IMR-90 (cell line): ENCODE results near the gene ANK2. TPM values are rescaled to one million over a fixed set of nuclear protein-coding genes. Genes with fewer than 3 reads are reported as not detected.

Experiments used
- ATAC-seq: fragments of 200-7000 bp; cut with Tn5 transposase; 2 replicates; pipeline ENCODE4 v1.9.1; 2020; ENCODE audit warnings: low read depth, mild to moderate bottlenecking, moderate library complexity
- BruUV-seq: library from RNA; stranded (reverse); fragments of 400-500 nt; replicated peaks from 2 replicates; lab custom pipeline; 2021; lab: Mats Ljungman, UMichigan
- CTCF ChIA-PET: fragments of 300-600 bp; formaldehyde crosslinking; extraction: SDS; loops from one replicate; lab custom pipeline; 2021; ENCODE audit warnings: antibody characterized with exemption; lab: Yijun Ruan, JAX
- POLR2A ChIA-PET: fragments of 300-600 bp; sonication (Branson Sonifier 250); formaldehyde crosslinking; loops from one replicate; lab custom pipeline; 2022; ENCODE audit warnings: antibody characterized with exemption; ENCODE audit not compliant: unreplicated experiment; lab: Charles Lee
- DNase-seq: peaks from one replicate; pipeline ENCODE4 v3.0.0; 2013
- H2AFZ ChIP-seq: replicated peaks from 2 replicates; pipeline ENCODE3; 2013; ENCODE audit warnings: low read length, mild to moderate bottlenecking; ENCODE audit not compliant: poor library complexity
- H2AK5ac ChIP-seq: 2 replicates; pipeline ENCODE4 v1.6.1; 2013; ENCODE audit warnings: low read depth, low read length, inconsistent platforms
- H2AK9ac ChIP-seq: replicated peaks from 2 replicates; pipeline ENCODE3; 2013; ENCODE audit warnings: mild to moderate bottlenecking, low read depth, low read length, moderate library complexity; ENCODE audit not compliant: poor library complexity
- H2BK120ac ChIP-seq: 2 replicates; pipeline ENCODE4 v1.6.1; 2013; ENCODE audit warnings: low read depth, low read length, inconsistent platforms
- H2BK15ac ChIP-seq: 3 replicates; pipeline ENCODE4 v1.6.1; 2013; ENCODE audit warnings: low read depth, low read length, inconsistent platforms
- H2BK20ac ChIP-seq: 2 replicates; pipeline ENCODE4 v1.6.1; 2013; ENCODE audit warnings: low read depth, mild to moderate bottlenecking, inconsistent platforms, low read length, moderate library complexity
- H2BK5ac ChIP-seq: 2 replicates; pipeline ENCODE4 v1.6.1; 2013; ENCODE audit warnings: mild to moderate bottlenecking, low read depth, low read length, inconsistent platforms; ENCODE audit not compliant: poor library complexity, severe bottlenecking
- H3K14ac ChIP-seq: replicated peaks from 2 replicates; pipeline ENCODE4 v1.6.1; 2013; ENCODE audit warnings: low read depth, low read length, inconsistent platforms
- H3K18ac ChIP-seq: 2 replicates; pipeline ENCODE4 v1.6.1; 2013; ENCODE audit warnings: low read depth, low read length, control low read depth
- H3K23ac ChIP-seq: 2 replicates; pipeline ENCODE4 v1.6.1; 2013; ENCODE audit warnings: low read depth, low read length, inconsistent platforms
- H3K27ac ChIP-seq: 2 replicates; pipeline ENCODE4 v1.5.1; 2013; ENCODE audit warnings: mild to moderate bottlenecking, control low read depth, low read length; ENCODE audit not compliant: insufficient read depth
- H3K27me3 ChIP-seq: 2 replicates; pipeline ENCODE4 v1.6.1; 2013; ENCODE audit warnings: low read length; ENCODE audit not compliant: control insufficient read depth, insufficient read depth
- H3K36me3 ChIP-seq: 2 replicates; pipeline ENCODE4 v1.6.1; 2013; ENCODE audit warnings: low read length, mixed read lengths; ENCODE audit not compliant: control insufficient read depth, insufficient read depth
- H3K4ac ChIP-seq: 2 replicates; pipeline ENCODE4 v1.6.1; 2013; ENCODE audit warnings: low read depth, low read length, inconsistent platforms
- H3K4me1 ChIP-seq: 2 replicates; pipeline ENCODE4 v1.6.1; 2013; ENCODE audit warnings: low read length, mixed read lengths; ENCODE audit not compliant: control insufficient read depth, insufficient read depth
- H3K4me2 ChIP-seq: 2 replicates; pipeline ENCODE4 v1.6.1; 2013; ENCODE audit warnings: low read depth, mild to moderate bottlenecking, control low read depth, low read length, moderate library complexity
- H3K4me3 ChIP-seq: 2 replicates; pipeline ENCODE4 v1.5.1; 2013; ENCODE audit warnings: low read depth, mild to moderate bottlenecking, control low read depth, low read length, moderate library complexity; ENCODE audit not compliant: insufficient read depth
- H3K56ac ChIP-seq: 2 replicates; pipeline ENCODE4 v1.6.1; 2013; ENCODE audit warnings: low read length, inconsistent platforms; ENCODE audit not compliant: insufficient read depth; ENCODE audit errors: extremely low read depth
- H3K79me1 ChIP-seq, 2 experiments: 2 replicates each; pipeline ENCODE4 v1.6.1; 2013; ENCODE audit warnings: low read length in 2 of 2, inconsistent platforms in 1 of 2, low read depth in 1 of 2
- H3K9ac ChIP-seq: 2 replicates; pipeline ENCODE4 v1.6.1; 2013; ENCODE audit warnings: low read depth, low read length, control low read depth
- H3K9me1 ChIP-seq: 2 replicates; pipeline ENCODE4 v1.6.1; 2013; ENCODE audit warnings: low read length, inconsistent platforms; ENCODE audit not compliant: insufficient read depth
- H3K9me3 ChIP-seq: 2 replicates; pipeline ENCODE4 v1.6.1; 2013; ENCODE audit warnings: low read length; ENCODE audit not compliant: control insufficient read depth, insufficient read depth
- H4K20me1 ChIP-seq: 2 replicates; pipeline ENCODE4 v1.6.1; 2013; ENCODE audit warnings: low read length, inconsistent platforms; ENCODE audit not compliant: insufficient read depth
- H4K5ac ChIP-seq: 2 replicates; pipeline ENCODE4 v1.6.1; 2013; ENCODE audit warnings: mild to moderate bottlenecking, low read depth, low read length, control low read depth
- H4K8ac ChIP-seq, 2 experiments: 2 replicates each; pipeline ENCODE4 v1.6.1; 2013; ENCODE audit warnings: low read depth in 2 of 2, low read length in 2 of 2, control low read depth in 1 of 2, inconsistent platforms in 1 of 2
- H4K91ac ChIP-seq: 2 replicates; pipeline ENCODE4 v1.6.1; 2013; ENCODE audit warnings: low read depth, low read length, inconsistent platforms; ENCODE audit not compliant: insufficient read depth
- CHD1 ChIP-seq: IDR thresholded peaks from 2 replicates; pipeline ENCODE4 v1.6.1; 2012; ENCODE audit warnings: low read depth, low read length, improper control_type of control experiment
- MAFK ChIP-seq: IDR thresholded peaks from 2 replicates; pipeline ENCODE4 v1.6.1; 2012; ENCODE audit warnings: low read depth, low read length, improper control_type of control experiment
- MXI1 ChIP-seq: IDR thresholded peaks from 2 replicates; pipeline ENCODE4 v1.6.1; 2012; ENCODE audit warnings: low read depth, mild to moderate bottlenecking, low read length, moderate library complexity, borderline replicate concordance
- NFE2L2 ChIP-seq: fragments of 150-350 bp; IDR thresholded peaks from 2 replicates; pipeline ENCODE4 v1.6.1; 2016; ENCODE audit warnings: low read depth, mild to moderate bottlenecking, low read length
- POLR2A ChIP-seq: IDR thresholded peaks from 2 replicates; pipeline ENCODE4 v1.6.1; 2012; ENCODE audit warnings: mild to moderate bottlenecking, low read depth, low read length
- RAD21 ChIP-seq: IDR thresholded peaks from 2 replicates; pipeline ENCODE4 v1.6.1; 2012; ENCODE audit warnings: low read length, improper control_type of control experiment
- RFX5 ChIP-seq: IDR thresholded peaks from 2 replicates; pipeline ENCODE4 v1.8.0; 2012; ENCODE audit warnings: low read depth, mild to moderate bottlenecking, low read length, moderate library complexity
- SMC3 ChIP-seq: fragments of 150-350 bp; IDR thresholded peaks from 2 replicates; pipeline ENCODE4 v1.6.1; 2016; ENCODE audit warnings: low read depth, mild to moderate bottlenecking, antibody characterized with exemption, low read length, moderate library complexity
- USF2 ChIP-seq: fragments of 150-350 bp; IDR thresholded peaks from 2 replicates; pipeline ENCODE4 v1.6.1; 2017; ENCODE audit warnings: mild to moderate bottlenecking, antibody characterized with exemption, low read length, low read depth
- WGBS, 2 experiments: methylation state at CpG; one replicate each; pipeline versions ENCODE4 v1.1.5 to v1.1.7; 2013; ENCODE audit warnings: missing lambda C conversion rate in 2 of 2; ENCODE audit not compliant: insufficient read length in 1 of 2; ENCODE audit errors: extremely low coverage in 2 of 2; 5-methylcytosine and 5-hydroxymethylcytosine counted together
- dilution Hi-C: fragments of 300-500 bp; cut with HindIII; formaldehyde crosslinking; loops from one replicate; pipeline ENCODE4 v1.14.3; 2018; ENCODE audit warnings: low sequenced_read_pairs; ENCODE audit not compliant: unreplicated experiment
- in situ Hi-C: fragments of 300-500 bp; cut with MboI; formaldehyde crosslinking; loops from 3 replicates; pipeline ENCODE4 v1.14.3; 2019; ENCODE audit warnings: low sequenced_read_pairs, inconsistent platforms, mixed read lengths
- intact Hi-C: fragments of 100-400 bp; cut with micrococcal nuclease; formaldehyde crosslinking; loops from 2 replicates; pipeline ENCODE4 v1.10.0; 2022
- polyA plus RNA-seq, 3 experiments: library from polyadenylated mRNA; depleted of rRNA; stranded (reverse); fragments of >200 nt; gene quantifications; 2 replicates each; pipeline ENCODE4 v1.2.3, GENCODE V29; 2012; ENCODE audit warnings: low replicate concordance in 1 of 3
- total RNA-seq: library from RNA; depleted of rRNA; stranded (reverse); fragments of >200 nt; gene quantifications from 2 replicates; pipeline ENCODE4 v1.2.3, GENCODE V29; 2012

Gene ANK2
- total and polyA plus RNA-seq, 2 of the 4 experiments (the other 2 are of a cell fraction) = 0.82 to 6.6 TPM

GRCh38 chr4:113122066-113122465 is 72.6 kb downstream of the ANK2 start:
- BruUV-seq = no TSS peak
- no peak overlapping the region for H3K14ac ChIP-seq
- no peak overlapping the region for H3K18ac ChIP-seq
- no peak overlapping the region for H2BK20ac ChIP-seq
- H4K5ac ChIP-seq = no peak overlapping the region
- no peak overlapping the region for H3K56ac ChIP-seq
- H3K9me3 ChIP-seq = no peaks in the 10 kb centered on the region
- no peak overlapping the region for H2AK9ac ChIP-seq
- H2BK15ac ChIP-seq = no peak overlapping the region
- WGBS, 2 experiments = no CpG with 5 or more reads among the region's 1 CpG
- no peak overlapping the region for H2AFZ ChIP-seq
- H3K36me3 ChIP-seq = no peaks in the 10 kb centered on the region
- no peak overlapping the region for H2BK120ac ChIP-seq
- dilution Hi-C loops = no loop called here
- no peak overlapping the region for H3K27ac ChIP-seq
- no peaks in the 10 kb centered on the region for H3K4me1 ChIP-seq
- intact Hi-C loops = no loop called here
- H3K23ac ChIP-seq = no peak overlapping the region
- H2AK5ac ChIP-seq = no peak overlapping the region
- H3K4me2 ChIP-seq = no peak overlapping the region
- H4K20me1 ChIP-seq = no peaks in the 10 kb centered on the region
- H2BK5ac ChIP-seq = no peak overlapping the region
- ATAC-seq (no peak), DNase-seq (no peak)
- ChIA-PET POLR2A (no interaction called here), CTCF (no interaction called here)
- H3K27me3 ChIP-seq = no peaks in the 10 kb centered on the region; the same call in 1 of the 2 replicates
- H3K4me3 ChIP-seq = no peak overlapping the region
- no peaks in the 10 kb centered on the region for H3K9me1 ChIP-seq
- in situ Hi-C loops = no loop called here
- no peak overlapping the region for H3K9ac ChIP-seq
- no peak overlapping the region for H4K8ac ChIP-seq
- no peaks in the 10 kb centered on the region for H3K79me1 ChIP-seq
- H3K4ac ChIP-seq = no peak overlapping the region
- TF ChIP-seq MAFK = no peak
- no peak for TF ChIP-seq MXI1
- no peak for TF ChIP-seq USF2
- TF ChIP-seq POLR2A = no peak
- TF ChIP-seq SMC3 = no peak
- no peak for TF ChIP-seq NFE2L2
- no peak for TF ChIP-seq RAD21
- TF ChIP-seq RFX5 = no peak
- TF ChIP-seq CHD1 = no peak
- no peak overlapping the region for H4K91ac ChIP-seq
